Pons (tissue), 1 donor: ENCODE measurements around the gene C2CD2.

Experiments
- DNase-seq: peaks from one replicate; pipeline ENCODE4 v3.0.0-alpha.2; 2016; ENCODE audit warnings: low spot score

The C2CD2 gene

GRCh38 chr21:41866274-41866809 is 87.5 kb downstream of the C2CD2 start:
- no peak for DNase-seq

DNA sequence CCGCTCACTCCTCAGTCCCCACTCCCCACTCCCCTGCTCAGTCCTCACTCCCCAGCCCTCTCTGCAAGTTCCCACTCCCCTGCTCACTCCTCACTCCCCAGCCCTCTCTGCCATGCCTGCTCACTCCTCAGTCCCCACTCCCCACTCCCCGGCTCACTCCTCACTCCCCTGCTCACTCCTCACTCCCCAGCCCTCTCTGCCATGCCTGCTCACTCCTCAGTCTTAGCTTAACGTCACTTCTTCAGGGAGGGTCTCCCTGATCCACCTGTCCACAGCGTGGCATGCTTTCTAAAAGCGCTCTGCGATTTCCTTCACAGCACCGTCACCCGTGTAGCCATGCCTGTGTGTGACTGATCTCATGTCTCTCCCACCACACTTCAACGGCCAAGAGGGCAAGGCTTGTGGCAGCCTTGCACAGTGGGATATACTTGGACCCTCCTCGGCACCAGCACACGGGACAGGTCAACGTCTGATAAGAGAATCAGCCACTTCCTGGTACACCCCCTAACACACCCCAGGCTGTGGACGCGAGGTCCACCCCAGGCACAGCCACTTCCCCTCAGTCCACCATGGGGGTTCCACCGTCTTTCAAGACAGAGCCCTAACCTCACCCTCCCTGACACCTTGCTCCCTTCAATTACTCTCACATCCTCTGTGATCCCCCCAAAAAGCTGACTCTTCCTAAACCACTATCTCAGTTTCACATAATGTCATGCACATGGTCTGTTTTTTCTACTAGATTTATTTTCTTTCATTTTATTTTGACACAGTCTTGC is 88.6 kb downstream of the C2CD2 start:
- DNase-seq, result no peak

- no peak for DNase-seq
Observed at GRCh38 chr21:41864311-41865001, 89.4 kb downstream of the C2CD2 start.

DNA sequence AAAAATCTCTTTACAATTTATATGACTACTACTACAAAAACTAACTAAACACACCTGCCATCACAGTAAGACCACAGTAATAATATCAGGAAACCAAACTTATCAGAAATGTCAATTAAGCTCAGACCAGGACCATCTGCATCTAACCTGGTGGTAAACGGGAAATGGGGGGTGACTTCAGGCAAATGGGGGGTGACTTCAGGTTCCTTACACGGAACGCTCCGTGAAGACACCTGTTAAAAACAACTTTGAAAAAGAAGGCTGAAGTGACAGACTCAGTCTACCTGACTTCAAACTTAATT is 90.4 kb downstream of the C2CD2 start:
- no peak for DNase-seq

- DNase-seq, result no peak
Observed at GRCh38 chr21:41861987-41862386, 91.8 kb downstream of the C2CD2 start.

- DNase-seq, result no peak
Observed at GRCh38 chr21:41861255-41861654, 92.6 kb downstream of the C2CD2 start.

DNA sequence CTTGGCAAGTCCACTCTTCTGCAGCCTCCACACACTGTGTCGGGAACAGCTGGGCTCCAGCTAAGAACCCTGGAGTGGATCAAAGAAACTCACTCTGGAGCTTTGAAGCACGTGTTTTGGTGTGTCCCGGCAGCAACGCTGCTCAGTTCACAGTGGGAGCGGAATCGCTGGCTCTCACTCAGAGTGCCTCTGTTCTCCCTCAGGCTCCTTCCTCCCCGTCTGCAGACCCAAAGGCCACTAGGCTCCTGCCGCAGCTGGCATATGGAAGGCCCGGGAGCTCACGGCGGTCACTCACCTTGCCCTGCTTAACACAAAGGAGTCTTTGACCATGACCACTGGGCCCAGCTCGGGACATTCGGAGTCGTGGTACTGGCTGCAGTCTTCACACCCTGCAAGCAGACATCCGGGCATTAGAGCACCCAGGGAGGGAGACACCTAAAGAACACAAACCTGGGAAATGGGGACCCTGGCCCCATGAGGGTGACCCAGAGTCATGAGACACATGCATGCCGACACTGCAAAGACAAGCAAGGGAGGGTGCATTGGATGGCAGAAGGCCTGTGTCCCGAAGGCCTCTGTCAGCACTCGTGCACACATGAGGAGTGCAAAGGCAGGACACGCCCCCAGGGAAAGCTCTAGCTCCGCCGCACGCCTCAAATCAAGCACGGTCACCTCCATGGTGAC is 94.4 kb downstream of the C2CD2 start:
- DNase-seq, result no peak

GRCh38 chr21:41858466-41859296 is 95.1 kb downstream of the C2CD2 start:
- no peak for DNase-seq

DNA sequence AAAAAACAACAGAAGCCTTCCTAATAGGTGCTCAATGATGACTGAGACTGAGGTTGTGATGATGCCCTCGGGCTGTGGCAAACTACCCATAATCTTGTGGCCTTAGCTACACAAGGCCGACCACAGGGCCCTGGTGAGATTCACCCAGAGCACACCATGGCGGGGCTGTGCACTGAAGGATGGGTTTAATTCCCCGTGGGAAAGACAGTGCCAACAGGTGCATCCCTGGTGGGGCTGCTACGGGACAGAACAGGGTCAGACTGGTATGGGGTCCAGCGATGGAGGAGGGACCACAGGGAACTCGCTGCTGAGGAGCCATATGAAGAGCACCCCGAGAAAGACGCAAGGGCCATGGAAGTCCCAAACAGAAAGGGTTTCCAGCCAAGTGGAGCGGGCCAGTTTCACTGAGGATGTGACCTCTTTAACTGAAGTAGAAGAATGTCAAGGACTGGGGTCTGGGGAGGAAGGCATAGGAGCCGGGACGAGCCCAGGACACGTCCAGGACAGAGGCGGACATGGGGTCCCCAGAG is 96.0 kb downstream of the C2CD2 start:
- no peak for DNase-seq

DNA sequence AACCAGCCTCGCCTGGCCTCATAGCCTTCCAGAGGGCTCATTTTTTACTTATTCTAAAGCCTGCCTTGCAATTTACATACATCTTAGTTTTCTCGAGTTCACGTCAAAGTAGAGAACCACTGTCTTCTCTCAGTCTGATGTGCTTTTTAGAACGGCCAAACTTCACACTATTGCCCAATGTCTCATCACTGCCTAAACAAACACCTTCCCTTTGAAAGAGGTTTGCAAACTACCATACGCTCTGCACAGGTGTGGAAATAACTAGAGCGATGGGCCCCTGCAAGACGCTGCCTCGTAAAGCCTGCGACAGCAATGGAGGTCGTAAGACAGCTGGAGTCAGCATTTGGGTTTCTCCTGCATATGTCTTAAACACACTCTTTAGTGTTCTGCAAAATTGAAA is 97.2 kb downstream of the C2CD2 start:
- DNase-seq, result no peak

DNA sequence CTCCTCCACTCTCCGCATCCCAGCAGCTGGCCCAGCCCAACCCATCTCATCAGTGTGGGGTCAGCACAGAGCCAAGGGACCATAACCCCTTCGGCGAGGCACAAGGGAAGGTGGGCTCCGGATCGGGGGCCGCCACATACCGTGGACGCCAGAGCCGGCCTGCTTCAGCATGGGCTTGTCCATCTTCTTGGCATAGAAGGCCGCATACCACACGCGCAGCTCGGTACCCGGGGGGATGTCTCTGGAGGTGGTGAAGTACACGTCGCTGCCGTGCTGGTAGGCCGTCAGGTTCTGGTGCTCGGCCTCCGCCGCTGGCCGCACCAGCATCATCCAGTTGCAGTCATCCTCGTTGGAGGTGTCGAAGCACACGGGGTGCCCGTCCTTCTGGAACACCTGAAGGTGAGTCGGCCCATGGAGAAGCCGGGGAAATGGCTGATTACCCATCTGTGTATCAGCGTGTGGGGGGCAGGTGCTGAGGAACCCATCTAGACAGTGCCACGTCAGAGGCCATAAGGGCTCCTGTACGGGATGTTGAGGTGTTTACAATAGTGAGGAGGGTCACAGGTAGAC is 99.3 kb downstream of the C2CD2 start:
- no peak for DNase-seq

- peak; percentile 15 for DNase-seq
Observed at GRCh38 chr21:41852929-41853320, 100.9 kb downstream of the C2CD2 start.

DNA sequence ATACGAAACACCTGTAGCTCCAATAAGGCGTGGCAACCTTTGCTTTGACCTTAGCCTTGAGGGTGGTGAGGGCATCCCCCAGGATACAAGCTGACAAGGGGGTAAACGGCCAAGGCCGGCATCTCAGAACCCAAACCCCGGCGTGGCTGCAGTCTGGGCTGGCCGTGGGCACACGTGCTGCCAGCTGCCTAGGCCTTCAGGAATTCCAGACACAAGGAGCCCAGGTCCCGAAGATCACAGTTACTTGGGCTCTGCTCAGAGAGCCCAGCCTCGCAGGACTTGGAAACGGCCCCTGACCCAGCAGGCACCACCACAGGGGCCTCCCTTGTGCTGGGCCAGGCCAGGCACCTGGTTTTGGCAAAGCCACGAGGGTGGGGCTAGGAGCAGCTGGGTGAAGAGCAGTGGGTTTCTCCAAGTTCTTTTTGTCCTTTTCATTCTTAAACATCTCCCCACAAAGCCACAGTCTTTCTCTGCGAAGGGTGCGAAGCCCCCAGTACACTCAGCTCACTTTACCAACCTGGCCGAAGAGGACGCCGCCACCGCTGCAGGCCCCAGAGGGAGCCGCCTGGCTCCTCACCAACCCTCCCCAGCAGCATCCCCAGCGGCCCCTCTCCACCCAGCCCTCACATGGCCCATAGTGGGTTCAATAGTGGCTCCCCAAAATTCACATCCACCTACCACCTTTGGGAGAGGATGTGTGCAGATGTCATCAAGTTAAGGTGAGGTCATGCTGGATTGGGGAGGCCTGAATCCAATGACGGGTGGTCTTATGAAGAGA is 101.5 kb downstream of the C2CD2 start:
- no peak for DNase-seq

GRCh38 chr21:41851090-41851790 is 102.6 kb downstream of the C2CD2 start:
- DNase-seq, result no peak

GRCh38 chr21:41850085-41850484 is 103.7 kb downstream of the C2CD2 start:
- DNase-seq, result no peak

DNA sequence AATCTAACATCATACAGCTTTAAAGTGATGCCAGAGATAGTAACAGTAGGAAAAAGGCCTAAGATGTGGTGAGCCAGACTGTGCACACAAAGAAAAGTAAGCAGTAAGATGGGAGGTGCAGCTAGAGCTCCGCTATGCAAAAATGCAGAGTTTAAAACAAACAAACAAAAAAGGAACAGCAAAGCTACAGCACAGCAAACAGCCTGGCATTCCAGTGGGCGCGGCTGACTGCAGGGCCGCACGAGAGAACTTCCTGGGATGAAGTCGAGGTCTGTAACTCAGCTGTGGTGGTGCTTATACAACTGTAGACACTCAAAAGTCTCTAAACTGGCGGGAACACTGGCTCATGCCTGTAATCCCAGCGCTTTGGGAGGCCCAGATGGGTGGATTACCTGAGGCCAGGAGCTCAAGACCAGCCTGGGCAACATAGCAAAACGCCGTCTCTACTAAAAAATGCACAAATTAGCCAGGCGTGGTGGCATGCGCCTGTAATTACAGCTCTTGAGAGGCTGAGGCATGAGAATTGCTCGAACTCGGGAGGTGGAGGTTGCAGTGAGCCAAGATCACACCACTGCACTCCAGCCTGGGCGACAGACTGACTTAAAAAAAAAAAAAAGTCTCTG is 104.7 kb downstream of the C2CD2 start:
- no peak for DNase-seq

- no peak for DNase-seq
Observed at GRCh38 chr21:41848533-41848932, 105.3 kb downstream of the C2CD2 start.

- DNase-seq, result peak; percentile 25
Observed at GRCh38 chr21:41847066-41847804, 106.6 kb downstream of the C2CD2 start.

GRCh38 chr21:41846536-41846935 is 107.3 kb downstream of the C2CD2 start:
- DNase-seq, result peak; percentile 59
